ENCODE measurements around the gene XYLT2. TPM values are rescaled to one million over a fixed set of nuclear protein-coding genes. Genes with fewer than 3 reads are reported as not detected.

XYLT2 gene
- total RNA-seq, 1 donor: 60.5 TPM

- no peak for TF ChIP-seq CTCF (IDR thresholded peaks at IDR 0.05; ENCODE audit: insufficient read depth, low read depth, low read length)
- DNase-seq (ENCODE audit: low read depth): no peak
- peak overlapping the region; percentile 94 for H3K4me3 ChIP-seq (ENCODE audit: low read depth, low read length)
These were observed 26.4 kb downstream of the XYLT2 start for GRCh38 chr17:50372222-50372757.

GRCh38 chr17:50372758-50373556, 27.0 kb downstream of the XYLT2 start, which contains the start of the genes EME1 and MRPL27:
EME1 (plus strand) TSS chr17:50373229; CDS start chr17:50375209, 1,980 bp downstream.
MRPL27 (minus strand) TSS chr17:50373184; CDS start chr17:50373170, 14 bp downstream.
- H3K4me3 ChIP-seq (ENCODE audit: low read depth, low read length): peak within 1 kb of the TSS; percentile 94
- no peak for TF ChIP-seq CTCF (IDR thresholded peaks at IDR 0.05; ENCODE audit: insufficient read depth, low read depth, low read length)
- peak; percentile 83 for DNase-seq (ENCODE audit: low read depth)

GRCh38 chr17:50373705-50374104, 27.8 kb downstream of the XYLT2 start:
- no peak for DNase-seq (ENCODE audit: low read depth)
- no peak for TF ChIP-seq CTCF (IDR thresholded peaks at IDR 0.05; ENCODE audit: insufficient read depth, low read depth, low read length)
- H3K4me3 ChIP-seq (ENCODE audit: low read depth, low read length): peak overlapping the region; percentile 94

- no peak overlapping the region for H3K4me3 ChIP-seq (ENCODE audit: low read depth, low read length)
- no peak for TF ChIP-seq CTCF (IDR thresholded peaks at IDR 0.05; ENCODE audit: insufficient read depth, low read depth, low read length)
- no peak for DNase-seq (ENCODE audit: low read depth)
These were observed 30.1 kb downstream of the XYLT2 start for GRCh38 chr17:50375858-50376538.

- no peak for TF ChIP-seq CTCF (IDR thresholded peaks at IDR 0.05; ENCODE audit: insufficient read depth, low read depth, low read length)
- no peak for DNase-seq (ENCODE audit: low read depth)
- H3K4me3 ChIP-seq (ENCODE audit: low read depth, low read length): no peak overlapping the region
These were observed 33.6 kb downstream of the XYLT2 start for GRCh38 chr17:50379351-50380132.
